ENCODE measurements around the gene CREB5.

DNA sequence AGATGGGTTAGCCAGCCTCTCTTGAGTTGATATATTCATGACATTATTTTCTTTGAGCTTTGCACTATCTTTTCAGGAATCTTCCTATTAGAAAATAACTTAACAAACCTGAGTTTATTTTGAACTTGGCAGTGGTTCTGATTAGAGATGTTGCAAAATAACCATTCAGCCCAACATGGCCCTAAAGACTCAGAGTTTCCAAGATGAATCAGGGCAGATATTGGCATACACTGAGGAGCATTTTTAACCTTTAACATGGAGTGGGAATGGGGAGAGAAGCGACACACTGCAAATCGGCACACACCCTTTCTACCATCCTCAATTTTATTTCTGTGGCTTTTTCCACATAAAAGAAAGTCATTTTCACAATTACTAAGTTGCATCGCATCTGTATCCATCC is 355.0 kb downstream of the CREB5 start:
- TF ChIP-seq, protein P1, sequence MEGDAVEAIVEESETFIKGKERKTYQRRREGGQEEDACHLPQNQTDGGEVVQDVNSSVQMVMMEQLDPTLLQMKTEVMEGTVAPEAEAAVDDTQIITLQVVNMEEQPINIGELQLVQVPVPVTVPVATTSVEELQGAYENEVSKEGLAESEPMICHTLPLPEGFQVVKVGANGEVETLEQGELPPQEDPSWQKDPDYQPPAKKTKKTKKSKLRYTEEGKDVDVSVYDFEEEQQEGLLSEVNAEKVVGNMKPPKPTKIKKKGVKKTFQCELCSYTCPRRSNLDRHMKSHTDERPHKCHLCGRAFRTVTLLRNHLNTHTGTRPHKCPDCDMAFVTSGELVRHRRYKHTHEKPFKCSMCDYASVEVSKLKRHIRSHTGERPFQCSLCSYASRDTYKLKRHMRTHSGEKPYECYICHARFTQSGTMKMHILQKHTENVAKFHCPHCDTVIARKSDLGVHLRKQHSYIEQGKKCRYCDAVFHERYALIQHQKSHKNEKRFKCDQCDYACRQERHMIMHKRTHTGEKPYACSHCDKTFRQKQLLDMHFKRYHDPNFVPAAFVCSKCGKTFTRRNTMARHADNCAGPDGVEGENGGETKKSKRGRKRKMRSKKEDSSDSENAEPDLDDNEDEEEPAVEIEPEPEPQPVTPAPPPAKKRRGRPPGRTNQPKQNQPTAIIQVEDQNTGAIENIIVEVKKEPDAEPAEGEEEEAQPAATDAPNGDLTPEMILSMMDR (IDR thresholded peaks at IDR 0.05 in 8 of 11, conservative IDR thresholded peaks at IDR 0.05 in 3 of 11): no peak
- TF ChIP-seq POLR2A (IDR thresholded peaks at IDR 0.05): no peak

Data from spleen (tissue), 7 donors.